Tongue (tissue), 2 donors: Measurements from ENCODE around the gene SEMA4C. TPM values are rescaled to one million over a fixed set of nuclear protein-coding genes. Genes with fewer than 3 reads are reported as not detected.
A peak's percentile ranks its signal among the peaks of the same experiment; 100 is the strongest.

ENCODE experiments used
- DNase-seq: peaks from one replicate; pipeline ENCODE4 v3.0.0-alpha.2; 2015
- total RNA-seq: library from RNA; depleted of rRNA; stranded (reverse); fragments of >200 nt; gene quantifications from one replicate; pipeline ENCODE4 v1.2.3, GENCODE V29; 2014

SEMA4C gene
- total RNA-seq, 1 donor from 2014 or later: 52.2 TPM

- no peak for DNase-seq
These were observed 49.9 kb downstream of the SEMA4C start for GRCh38 chr2:96819876-96820511.

GRCh38 chr2:96819128-96819875 is 50.6 kb downstream of the SEMA4C start:
- DNase-seq: no peak

- DNase-seq: no peak
These were observed 52.0 kb downstream of the SEMA4C start for GRCh38 chr2:96817882-96818281.

GRCh38 chr2:96816836-96817702 is 52.8 kb downstream of the SEMA4C start:
- no peak for DNase-seq

DNA sequence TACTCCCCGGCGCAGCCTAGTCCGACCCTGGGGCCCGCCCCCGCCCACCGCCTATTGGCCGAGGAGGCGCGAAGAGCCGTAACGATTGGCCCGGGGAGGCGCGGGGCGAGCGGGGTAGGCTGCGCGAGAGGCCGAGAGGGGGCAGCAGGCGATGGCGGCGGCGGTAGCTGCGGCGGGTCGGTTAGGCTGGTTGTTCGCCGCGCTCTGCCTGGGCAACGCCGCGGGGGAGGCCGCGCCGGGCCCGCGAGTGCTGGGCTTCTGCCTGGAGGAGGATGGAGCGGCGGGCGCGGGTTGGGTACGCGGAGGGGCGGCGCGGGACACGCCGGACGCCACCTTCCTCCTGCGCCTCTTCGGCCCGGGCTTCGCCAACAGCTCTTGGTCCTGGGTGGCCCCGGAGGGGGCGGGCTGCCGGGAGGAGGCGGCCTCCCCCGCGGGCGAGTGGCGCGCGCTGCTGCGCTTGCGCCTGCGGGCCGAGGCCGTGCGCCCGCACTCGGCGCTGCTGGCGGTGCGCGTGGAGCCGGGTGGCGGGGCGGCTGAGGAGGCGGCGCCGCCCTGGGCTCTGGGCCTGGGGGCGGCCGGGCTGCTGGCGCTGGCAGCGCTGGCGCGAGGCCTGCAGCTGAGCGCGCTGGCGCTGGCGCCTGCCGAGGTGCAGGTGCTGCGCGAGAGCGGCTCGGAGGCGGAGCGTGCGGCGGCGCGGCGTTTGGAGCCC is 53.6 kb downstream of the SEMA4C start, which contains the start of gene CNNM3:
TSS of gene CNNM3 (plus strand) at position 142 of the 709 bp plus-strand sequence. CDS start at position 152, 10 bp downstream.
- peak; percentile 98 for DNase-seq

- no peak for DNase-seq
These were observed 54.4 kb downstream of the SEMA4C start for GRCh38 chr2:96815326-96816126.

DNA sequence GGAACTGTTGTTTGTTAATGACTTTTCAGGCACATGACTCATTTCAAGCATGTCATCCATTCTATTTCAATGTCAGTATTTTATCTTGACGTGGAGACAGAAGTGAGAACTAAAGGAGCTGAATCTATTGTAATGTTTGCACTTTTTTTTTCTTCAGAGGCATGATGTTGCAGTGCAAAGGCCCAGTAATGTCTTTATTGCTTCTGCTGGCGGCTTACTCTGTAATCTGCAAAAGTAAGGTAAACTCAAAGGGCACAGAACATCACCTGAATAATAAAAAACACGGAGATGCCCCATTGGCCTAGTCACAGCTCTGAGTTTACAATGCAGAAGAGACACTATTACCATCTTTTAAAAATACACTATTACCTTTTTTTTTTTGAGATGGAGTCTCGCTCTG is 56.2 kb downstream of the SEMA4C start:
- DNase-seq: no peak

- peak; percentile 92 for DNase-seq
These were observed 58.0 kb downstream of the SEMA4C start for GRCh38 chr2:96811917-96812316.

DNA sequence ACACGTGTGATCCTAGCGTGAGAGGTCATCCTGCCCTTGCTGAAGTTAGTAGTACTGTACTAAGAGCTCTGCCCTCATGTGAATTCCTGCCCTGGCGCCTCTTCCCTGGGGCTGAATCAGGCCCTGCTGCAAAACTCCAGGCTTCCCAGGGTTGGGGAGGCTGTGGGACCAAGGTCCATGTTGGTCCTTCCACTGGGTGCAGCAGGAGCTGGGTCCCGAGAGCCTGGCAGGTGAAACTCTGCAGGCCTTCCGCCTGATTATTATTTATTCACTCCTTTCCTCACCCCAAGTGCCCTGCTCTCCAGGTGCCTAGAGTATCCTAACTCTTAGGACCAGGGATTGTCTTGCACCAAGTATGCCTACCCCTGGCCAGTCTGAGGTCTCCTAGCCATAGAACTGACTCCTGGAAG is 59.1 kb downstream of the SEMA4C start:
- DNase-seq: no peak

DNA sequence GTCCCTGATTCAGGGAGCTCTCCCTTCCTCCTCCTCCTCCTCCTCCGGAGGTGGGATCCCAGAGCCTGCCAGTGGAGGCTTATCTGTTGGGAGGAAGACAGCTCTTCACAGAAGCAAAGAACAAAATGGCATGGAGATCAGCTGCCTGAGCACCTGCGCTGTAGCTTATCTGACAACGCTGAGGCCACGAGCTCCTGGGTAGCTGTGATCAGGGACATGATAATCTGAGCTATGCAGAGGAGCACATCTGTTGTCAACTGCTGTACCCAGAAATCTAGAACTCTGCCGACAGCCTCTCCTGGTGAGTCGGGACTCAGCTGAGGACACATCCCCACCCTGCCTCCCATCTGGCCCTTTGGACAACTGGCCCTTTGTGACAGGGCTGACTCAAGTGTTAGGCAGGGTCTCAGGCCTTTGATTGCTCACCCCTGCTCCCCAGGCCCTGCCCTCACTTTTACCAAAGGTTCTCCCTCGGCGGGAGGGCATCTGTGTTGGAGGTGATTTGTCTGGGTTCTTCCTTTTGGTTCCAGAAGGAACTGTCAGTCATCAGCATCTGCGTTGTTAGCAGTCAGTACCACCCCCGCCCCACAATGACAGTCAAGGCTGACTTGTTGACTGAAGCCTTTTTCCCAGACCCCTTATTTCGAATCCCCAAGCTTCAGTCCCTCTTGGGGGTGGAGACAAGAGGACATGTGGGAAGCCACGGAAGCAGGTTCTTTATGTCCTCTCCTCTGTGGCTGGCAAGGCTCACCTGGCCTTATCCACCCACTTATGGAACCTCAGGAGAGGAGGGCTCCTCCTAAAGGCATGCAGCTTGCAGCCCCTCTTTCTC is 59.7 kb downstream of the SEMA4C start:
- no peak for DNase-seq

Other genes starting within 250 kb of the SEMA4C start
- gene KANSL3, start 231.8 kb downstream of the SEMA4C start, total RNA-seq: 45.2 TPM
- under 0.01 TPM for gene FER1L5, start 227.3 kb downstream of the SEMA4C start, total RNA-seq
- gene LMAN2L, start 130.0 kb downstream of the SEMA4C start, total RNA-seq: 41.5 TPM
- gene CNNM4, start 109.2 kb downstream of the SEMA4C start, total RNA-seq: 39.2 TPM
- 17.1 TPM for gene CNNM3, start 53.8 kb downstream of the SEMA4C start, total RNA-seq
- 96.8 TPM for gene ANKRD23, start 26.1 kb downstream of the SEMA4C start, total RNA-seq
- 12.0 TPM for gene ANKRD39, start 12.1 kb downstream of the SEMA4C start, total RNA-seq
- gene FAM178B, start 116.5 kb upstream of the SEMA4C start, total RNA-seq: not detected
- gene FAHD2B, start 224.8 kb upstream of the SEMA4C start, total RNA-seq: 15.9 TPM
- gene ANKRD36, start 243.1 kb upstream of the SEMA4C start, total RNA-seq: 94.4 TPM